ENCODE measurements around the gene WWTR1.

The WWTR1 gene

GRCh38 chr3:149621218-149622005, 36.4 kb downstream of the WWTR1 start:
- DNase-seq (ENCODE audit: low spot score) = peak; percentile 56

GRCh38 chr3:149620291-149621020, 37.4 kb downstream of the WWTR1 start:
- DNase-seq (ENCODE audit: low spot score) = peak; percentile 66

GRCh38 chr3:149619136-149619535, 38.7 kb downstream of the WWTR1 start:
- no peak for DNase-seq (ENCODE audit: low spot score)

GRCh38 chr3:149618151-149619123, 39.4 kb downstream of the WWTR1 start:
- no peak for DNase-seq (ENCODE audit: low spot score)

GRCh38 chr3:149615731-149616221, 42.0 kb downstream of the WWTR1 start:
- no peak for DNase-seq (ENCODE audit: low spot score)

- DNase-seq (ENCODE audit: low spot score) = no peak
Observed at GRCh38 chr3:149613988-149614387, 43.8 kb downstream of the WWTR1 start.

GRCh38 chr3:149612456-149612855, 45.4 kb downstream of the WWTR1 start:
- no peak for DNase-seq (ENCODE audit: low spot score)

- DNase-seq (ENCODE audit: low spot score) = no peak
Observed at GRCh38 chr3:149611149-149611548, 46.7 kb downstream of the WWTR1 start.

- no peak for DNase-seq (ENCODE audit: low spot score)
Observed at GRCh38 chr3:149610351-149611105, 47.3 kb downstream of the WWTR1 start.

GRCh38 chr3:149609595-149609994, 48.2 kb downstream of the WWTR1 start:
- DNase-seq (ENCODE audit: low spot score) = peak; percentile 9

GRCh38 chr3:149608987-149609386, 48.8 kb downstream of the WWTR1 start:
- no peak for DNase-seq (ENCODE audit: low spot score)

GRCh38 chr3:149605902-149606301, 51.9 kb downstream of the WWTR1 start:
- no peak for DNase-seq (ENCODE audit: low spot score)

GRCh38 chr3:149604125-149604875, 53.5 kb downstream of the WWTR1 start:
- DNase-seq (ENCODE audit: low spot score) = no peak

GRCh38 chr3:149603126-149604074, 54.4 kb downstream of the WWTR1 start:
- no peak for DNase-seq (ENCODE audit: low spot score)

GRCh38 chr3:149600634-149601033, 57.2 kb downstream of the WWTR1 start:
- DNase-seq (ENCODE audit: low spot score) = no peak

- DNase-seq (ENCODE audit: low spot score) = no peak
Observed at GRCh38 chr3:149599236-149599635, 58.6 kb downstream of the WWTR1 start.

- no peak for DNase-seq (ENCODE audit: low spot score)
Observed at GRCh38 chr3:149596134-149596770, 61.6 kb downstream of the WWTR1 start.

GRCh38 chr3:149593418-149594160, 64.2 kb downstream of the WWTR1 start:
- DNase-seq (ENCODE audit: low spot score) = no peak

Measured in activated CD4-positive, alpha-beta T cell treated with anti-CD3 and anti-CD28 coated beads, Interleukin-2, Interleukin-4, amounts not matched to agents 100 ng/mL and 50 ng/mL, durations not matched to agents 16 hours and 8 hours (primary cell).